ENCODE results near the gene CTTNBP2. TPM values are rescaled to one million over a fixed set of nuclear protein-coding genes. Genes with fewer than 3 reads are reported as not detected.

CTTNBP2 gene
- total RNA-seq, 1 experiment from 2014 or later = 17.6 TPM

DNA sequence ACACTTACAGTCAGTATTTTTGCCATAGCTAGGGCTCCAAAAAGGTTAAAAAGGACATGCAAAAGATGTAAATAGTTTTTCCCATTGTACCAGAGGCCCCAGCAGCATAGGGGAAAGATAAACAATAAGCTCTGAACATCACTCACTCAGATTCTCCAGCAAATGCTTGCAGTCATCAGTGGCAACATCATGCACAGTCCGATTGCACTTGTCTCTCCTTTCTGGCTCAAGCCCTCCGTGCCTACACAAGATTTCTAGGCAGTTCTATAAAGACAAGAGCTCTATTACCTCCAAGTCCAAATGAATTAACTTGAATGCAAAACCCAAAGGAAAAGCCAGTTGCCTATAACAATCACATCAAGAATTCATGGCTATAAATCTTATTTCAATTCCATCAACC, 106.3 kb downstream of the CTTNBP2 start:
- WGBS (ENCODE audit: extremely low coverage, insufficient read length, low lambda C conversion rate) = no CpG with 5 or more reads among the region's 2 CpGs
- Histone ChIP-seq H3K4ac (ENCODE audit: low read depth, low read length) (no peak overlapping the region), H2BK5ac (ENCODE audit: insufficient read length, low read length) (no peak overlapping the region), H4K20me1 (ENCODE audit: control insufficient read depth, insufficient read depth, insufficient read length) (no peaks in the 10 kb centered on the region), H3K9me3 (ENCODE audit: control insufficient read depth, low read depth, low read length) (no peaks in the 10 kb centered on the region), H3K23ac (ENCODE audit: insufficient read length, low read depth, low read length) (no peak overlapping the region), H4K5ac (ENCODE audit: insufficient read length, low read depth, low read length) (no peak overlapping the region), H3K27ac (ENCODE audit: insufficient read length, low read depth, low read length) (no peak overlapping the region), H3K4me1 (ENCODE audit: insufficient read depth, low read length) (no peaks in the 10 kb centered on the region), H3K79me1 (ENCODE audit: insufficient read depth, low read depth, low read length, poor library complexity, severe bottlenecking) (no peaks in the 10 kb centered on the region), H2AFZ (ENCODE audit: low read length) (no peak overlapping the region), H2BK15ac (ENCODE audit: low read depth, low read length) (no peak overlapping the region), H3K79me2 (ENCODE audit: insufficient read depth, low read length) (no peaks in the 10 kb centered on the region), H2BK120ac (ENCODE audit: low read depth, low read length, poor library complexity, severe bottlenecking) (no peak overlapping the region), H3K18ac (ENCODE audit: insufficient read length, low read depth, low read length) (no peak overlapping the region), H3K56ac (ENCODE audit: insufficient read length, low read depth, low read length) (no peak overlapping the region), H3T11ph (ENCODE audit: low read length) (no peak overlapping the region), H2BK20ac (ENCODE audit: low read depth, low read length, poor library complexity, severe bottlenecking) (no peak overlapping the region), H3K23me2 (ENCODE audit: insufficient read length, low read depth, low read length, poor library complexity, severe bottlenecking) (no peaks in the 10 kb centered on the region), H2AK5ac (ENCODE audit: insufficient read length, low read length) (no peak overlapping the region), H4K91ac (ENCODE audit: insufficient read length, low read depth, low read length) (no peak overlapping the region), H3K27me3 (ENCODE audit: insufficient read depth, low read length) (no peaks in the 10 kb centered on the region), H3K9ac (ENCODE audit: extremely low read depth, insufficient read length, low read length) (no peak overlapping the region), H2BK12ac (ENCODE audit: insufficient read length, low read depth, low read length) (no peak overlapping the region), H3K4me2 (ENCODE audit: insufficient read depth, insufficient read length, low read length) (no peak overlapping the region), H3K14ac (ENCODE audit: insufficient read depth, low read length) (no peak overlapping the region), H4K8ac (replicated peaks; ENCODE audit: insufficient read length, low read depth, low read length) (no peak overlapping the region)
- H3K4me3 Mint-ChIP-seq = no peak overlapping the region
- TF ChIP-seq, protein P1, sequence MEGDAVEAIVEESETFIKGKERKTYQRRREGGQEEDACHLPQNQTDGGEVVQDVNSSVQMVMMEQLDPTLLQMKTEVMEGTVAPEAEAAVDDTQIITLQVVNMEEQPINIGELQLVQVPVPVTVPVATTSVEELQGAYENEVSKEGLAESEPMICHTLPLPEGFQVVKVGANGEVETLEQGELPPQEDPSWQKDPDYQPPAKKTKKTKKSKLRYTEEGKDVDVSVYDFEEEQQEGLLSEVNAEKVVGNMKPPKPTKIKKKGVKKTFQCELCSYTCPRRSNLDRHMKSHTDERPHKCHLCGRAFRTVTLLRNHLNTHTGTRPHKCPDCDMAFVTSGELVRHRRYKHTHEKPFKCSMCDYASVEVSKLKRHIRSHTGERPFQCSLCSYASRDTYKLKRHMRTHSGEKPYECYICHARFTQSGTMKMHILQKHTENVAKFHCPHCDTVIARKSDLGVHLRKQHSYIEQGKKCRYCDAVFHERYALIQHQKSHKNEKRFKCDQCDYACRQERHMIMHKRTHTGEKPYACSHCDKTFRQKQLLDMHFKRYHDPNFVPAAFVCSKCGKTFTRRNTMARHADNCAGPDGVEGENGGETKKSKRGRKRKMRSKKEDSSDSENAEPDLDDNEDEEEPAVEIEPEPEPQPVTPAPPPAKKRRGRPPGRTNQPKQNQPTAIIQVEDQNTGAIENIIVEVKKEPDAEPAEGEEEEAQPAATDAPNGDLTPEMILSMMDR (conservative IDR thresholded peaks at IDR 0.05) = no peak
- peaks cover 0 to 19% (median 11%) of the 10 kb centered on the region in 3 experiments; a peak in 6 of 7 replicates for H3K36me3 Mint-ChIP-seq (ENCODE audit: insufficient read depth in 1 of 3, low read depth in 3 of 3)
- no peaks in the 10 kb centered on the region for H3K4me1 Mint-ChIP-seq
- DNase-seq = no peak
- no peaks in the 10 kb centered on the region for H3K9me3 Mint-ChIP-seq
- H3K27me3 Mint-ChIP-seq (ENCODE audit: low read depth) = no peaks in the 10 kb centered on the region
- H3K27ac Mint-ChIP-seq = no peak overlapping the region
